ENCODE measurements around the gene FAM50B.

FAM50B gene

GRCh38 chr6:3806169-3806922 is 42.8 kb upstream of the FAM50B start:
- H3K27ac ChIP-seq (ENCODE audit: extremely low read depth, low read depth, low read length) = no peak overlapping the region
- H3K4me3 ChIP-seq (ENCODE audit: low read depth, low read length) = no peak overlapping the region
- POLR2A ChIA-PET = interaction anchor here (0.8 kb wide), 1 partner anchor 151 kb away, joined by 3 read pairs; no protein-coding TSS in a partner anchor
- CTCF ChIA-PET = interaction anchor here (0.7 to 2.8 kb wide), 3 partner anchors 42 to 185 kb away, joined by 3 to 9 read pairs (median 7); partner anchors contain the start of gene FAM50B
- no peaks in the 10 kb centered on the region for H3K9me3 ChIP-seq (ENCODE audit: control insufficient read depth, insufficient read depth, low read depth, low read length)
- no peaks in the 10 kb centered on the region for H3K36me3 ChIP-seq (ENCODE audit: control insufficient read depth in 2 of 2, insufficient read depth in 1 of 2, low read length in 2 of 2)
- no peak for TF ChIP-seq ZBTB49 (tag by site-specific recombination; IDR thresholded peaks at IDR 0.05; ENCODE audit: low read depth)
- TF ChIP-seq ZNF660 (tag by site-specific recombination; IDR thresholded peaks at IDR 0.05) = no peak
- TF ChIP-seq ZBTB17 (tag by site-specific recombination; IDR thresholded peaks at IDR 0.05) = no peak
- no peak for TF ChIP-seq SCRT1 (tag by site-specific recombination; IDR thresholded peaks at IDR 0.05; ENCODE audit: borderline replicate concordance)
- TF ChIP-seq ZNF112 (tag by site-specific recombination; IDR thresholded peaks at IDR 0.05) = no peak
- no peak for TF ChIP-seq ZNF175 (tag by site-specific recombination; IDR thresholded peaks at IDR 0.05)
- no peaks in the 10 kb centered on the region; the same call in 1 of the 2 replicates for H3K4me1 ChIP-seq (ENCODE audit: control insufficient read depth, insufficient read depth, low read length)

- no peak overlapping the region for H3K27ac ChIP-seq (ENCODE audit: extremely low read depth, low read depth, low read length)
- H3K4me1 ChIP-seq (ENCODE audit: control insufficient read depth, insufficient read depth, low read length) = peaks cover 4% of the 10 kb centered on the region; the same call in 1 of the 2 replicates
- no peak overlapping the region for H3K4me3 ChIP-seq (ENCODE audit: low read depth, low read length)
- CTCF ChIA-PET = interaction anchor here (0.6 to 2.8 kb wide), 10 partner anchors 8 to 418 kb away, joined by 3 to 10 read pairs (median 6); partner anchors contain the start of gene FAM50B
- TF ChIP-seq TRIM28 (IDR thresholded peaks at IDR 0.05; ENCODE audit: borderline replicate concordance, low read length) (no peak), ZFHX2 (tag by site-specific recombination; conservative IDR thresholded peaks at IDR 0.05) (peak; percentile 60), EGR2 (tag by site-specific recombination; IDR thresholded peaks at IDR 0.05; ENCODE audit: low read depth) (peak; percentile 64)
- H3K36me3 ChIP-seq (ENCODE audit: control insufficient read depth in 2 of 2, insufficient read depth in 1 of 2, low read length in 2 of 2) = no peaks in the 10 kb centered on the region
- H3K9me3 ChIP-seq (ENCODE audit: control insufficient read depth, insufficient read depth, low read depth, low read length) = no peaks in the 10 kb centered on the region
- POLR2A ChIA-PET = interaction anchor here (1.1 to 1.2 kb wide), 2 partner anchors 10 to 11 kb away, joined by 3 to 4 read pairs; no protein-coding TSS in a partner anchor
Observed at GRCh38 chr6:3808199-3808598, 41.0 kb upstream of the FAM50B start.

- Histone ChIP-seq H3K9me3 (ENCODE audit: control insufficient read depth, insufficient read depth, low read depth, low read length) (no peaks in the 10 kb centered on the region), H3K27ac (ENCODE audit: extremely low read depth, low read depth, low read length) (no peak overlapping the region), H3K4me3 (ENCODE audit: low read depth, low read length) (no peak overlapping the region), H3K4me1 (ENCODE audit: control insufficient read depth, insufficient read depth, low read length) (peaks cover 4% of the 10 kb centered on the region; the same call in 1 of the 2 replicates), H3K36me3 (ENCODE audit: control insufficient read depth in 2 of 2, insufficient read depth in 1 of 2, low read length in 2 of 2) (no peaks in the 10 kb centered on the region)
- CTCF ChIA-PET = interaction anchor here (0.5 to 2.8 kb wide), 16 partner anchors 9 to 1071 kb away, joined by 3 to 10 read pairs (median 4); partner anchors contain the start of gene FAM50B
- TF ChIP-seq ZNF324 (tag by site-specific recombination; IDR thresholded peaks at IDR 0.05) = no peak
- no peak for TF ChIP-seq ZNF391 (tag by site-specific recombination; IDR thresholded peaks at IDR 0.05; ENCODE audit: borderline replicate concordance, low read depth)
- TF ChIP-seq ZIC2 (tag by site-specific recombination; IDR thresholded peaks at IDR 0.05) = peak; percentile 62
- TF ChIP-seq ZNF677 (tag by site-specific recombination; IDR thresholded peaks at IDR 0.05) = no peak
- TF ChIP-seq ZNF600 (tag by site-specific recombination; IDR thresholded peaks at IDR 0.05) = 0 out of 2 replicates have a peak, but pooled peaks have one; percentile 26
- no peak for TF ChIP-seq KLF1 (tag by site-specific recombination; IDR thresholded peaks at IDR 0.05)
- POLR2A ChIA-PET = interaction anchor here (1.0 to 1.5 kb wide), 6 partner anchors 11 to 59 kb away, joined by 3 to 5 read pairs (median 4); partner anchors contain the start of gene PXDC1
Observed at GRCh38 chr6:3808759-3809514, 40.2 kb upstream of the FAM50B start.
